Thymus (tissue), 11 donors: Measurements from ENCODE around the gene MGST3. TPM values are rescaled to one million over a fixed set of nuclear protein-coding genes. Genes with fewer than 3 reads are reported as not detected.
A peak's percentile ranks its signal among the peaks of the same experiment; 100 is the strongest.
"Not testable (repeated sequence)": the region's sequence is repeated elsewhere in the genome, so short reads cannot be mapped to it uniquely, and the experiment has no call there.

Experiments used
- DNase-seq, 9 donors: peaks; one replicate each; pipeline ENCODE4 v3.0.0-alpha.2; 2013; ENCODE audit warnings: low spot score in 9 of 9, low read depth in 6 of 9, missing footprints in 1 of 9
- H3K27ac ChIP-seq, 2 donors: one replicate each; pipeline ENCODE4 v1.5.1; 2013; ENCODE audit warnings: control low read depth in 1 of 2, low read depth in 1 of 2, low read length in 1 of 2, mild to moderate bottlenecking in 1 of 2, moderate library complexity in 1 of 2
- H3K27me3 ChIP-seq, 2 donors: one replicate each; pipeline ENCODE4 v1.5.1; 2013; ENCODE audit warnings: low read length in 1 of 2; ENCODE audit not compliant: control insufficient read depth in 2 of 2, insufficient read depth in 1 of 2
- H3K36me3 ChIP-seq, 2 donors: one replicate each; pipeline ENCODE4 v1.5.1; 2013; ENCODE audit warnings: low read length in 1 of 2, mild to moderate bottlenecking in 1 of 2, moderate library complexity in 1 of 2; ENCODE audit not compliant: control insufficient read depth in 2 of 2, insufficient read depth in 2 of 2
- H3K4me1 ChIP-seq, 2 donors: one replicate each; pipeline ENCODE4 v1.5.1; 2013; ENCODE audit warnings: low read length in 2 of 2; ENCODE audit not compliant: control insufficient read depth in 2 of 2, insufficient read depth in 2 of 2
- H3K4me3 ChIP-seq, 2 donors: one replicate each; pipeline ENCODE4 v1.5.1; 2013; ENCODE audit warnings: low read length in 2 of 2, control low read depth in 1 of 2, mild to moderate bottlenecking in 1 of 2
- H3K9me3 ChIP-seq, 2 donors: one replicate each; pipeline ENCODE4 v1.5.1; 2013; ENCODE audit warnings: low read length in 1 of 2, mild to moderate bottlenecking in 1 of 2; ENCODE audit not compliant: control insufficient read depth in 2 of 2, insufficient read depth in 1 of 2
- WGBS: extraction: QIAGEN DNeasy Blood & Tissue Kit; methylation state at CpG from one replicate; pipeline ENCODE4 v1.1.7; 2013; 5-methylcytosine and 5-hydroxymethylcytosine counted together
- polyA plus RNA-seq: library from polyadenylated mRNA; stranded (reverse); fragments of 200-250 nt; gene quantifications from one replicate; pipeline ENCODE4 v1.2.3, GENCODE V29; 2013
- total RNA-seq: library from RNA; stranded (reverse); fragments of 120-200 nt; gene quantifications from one replicate; pipeline ENCODE4 v1.2.4, GENCODE V29; 2013
- donor health status: healthy.

Gene MGST3
- total and polyA plus RNA-seq, 2 donors, result 52.7 to 107 TPM

DNA sequence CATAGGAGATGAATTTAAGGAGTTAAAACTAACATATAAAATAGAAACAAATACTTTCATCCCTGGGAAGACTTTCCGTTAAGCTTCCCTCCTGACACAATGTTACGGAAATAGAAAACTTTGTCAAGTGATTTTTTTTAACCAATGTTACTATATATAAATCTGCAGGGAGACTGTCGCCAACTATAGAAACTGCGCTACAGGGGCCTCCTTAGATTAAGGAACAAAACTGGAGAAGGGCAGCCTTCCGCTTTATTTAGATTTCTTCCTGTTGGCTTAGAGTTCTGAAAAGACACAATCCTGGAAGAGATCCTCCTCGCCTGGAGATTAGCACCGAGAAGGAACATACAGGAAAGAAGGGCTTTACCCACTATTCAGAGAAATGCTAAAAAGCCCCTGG lies 1.5 kb downstream of the MGST3 start:
- WGBS, result 75% methylated on average over 7 of the region's 7 CpGs
- Histone ChIP-seq H3K27me3 (peaks cover 4 to 38% of the 10 kb centered on the region in 2 donors), H3K9me3 (peaks cover 0 to 3% of the 10 kb centered on the region in 2 donors), H3K27ac (peak overlapping the region in 1 of 2 donors; percentile 55), H3K36me3 (no peaks in the 10 kb centered on the region), H3K4me3 (no peak overlapping the region), H3K4me1 (peaks cover 8 to 18% of the 10 kb centered on the region in 2 donors)
- no peak for DNase-seq

DNA sequence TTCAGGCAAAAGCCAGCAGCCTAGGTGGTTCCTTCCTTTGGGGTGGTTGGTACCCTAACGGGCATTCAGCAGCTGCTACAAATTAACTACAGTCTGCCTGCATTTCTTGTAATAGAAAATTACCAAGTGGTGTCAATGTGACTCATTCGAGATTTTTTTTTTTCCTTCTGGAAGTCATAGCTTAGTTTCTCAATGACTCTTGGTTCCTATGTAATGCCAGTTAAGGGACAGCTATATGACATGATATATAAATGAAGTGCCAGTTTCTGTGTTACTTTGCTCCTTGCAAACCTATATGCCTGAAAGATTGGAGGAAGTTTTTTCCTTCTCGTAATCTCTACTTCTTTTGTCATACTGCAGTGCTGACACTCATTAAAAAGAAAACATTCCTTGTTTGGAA lies 2.6 kb downstream of the MGST3 start:
- Histone ChIP-seq H3K9me3 (peaks cover 0 to 3% of the 10 kb centered on the region in 2 donors), H3K36me3 (no peaks in the 10 kb centered on the region), H3K4me3 (no peak overlapping the region), H3K27me3 (peaks cover 4 to 38% of the 10 kb centered on the region in 2 donors), H3K4me1 (peaks cover 8 to 18% of the 10 kb centered on the region in 2 donors), H3K27ac (no peak overlapping the region)
- 91% methylated on average over 3 of the region's 3 CpGs for WGBS
- DNase-seq, result no peak

- Histone ChIP-seq H3K9me3 (peaks cover 0 to 3% of the 10 kb centered on the region in 2 donors), H3K4me3 (no peak overlapping the region), H3K27me3 (peaks cover 2 to 36% of the 10 kb centered on the region in 2 donors), H3K4me1 (peaks cover 8 to 18% of the 10 kb centered on the region in 2 donors), H3K36me3 (no peaks in the 10 kb centered on the region), H3K27ac (no peak overlapping the region)
- DNase-seq, result no peak
- WGBS, result 95% methylated on average over 6 of the region's 6 CpGs
These were observed 3.3 kb downstream of the MGST3 start for GRCh38 chr1:165634154-165634921.

- H3K27me3 ChIP-seq, result peaks cover 2 to 29% of the 10 kb centered on the region in 2 donors
- H3K4me3 ChIP-seq, result no peak overlapping the region
- no peak for DNase-seq
- 93% methylated on average over 2 of the region's 2 CpGs for WGBS
- no peak overlapping the region for H3K27ac ChIP-seq
- no peaks in the 10 kb centered on the region for H3K36me3 ChIP-seq
- H3K4me1 ChIP-seq, result peaks cover 5 to 15% of the 10 kb centered on the region in 2 donors
- peaks cover 0 to 3% of the 10 kb centered on the region in 2 donors for H3K9me3 ChIP-seq
These were observed 4.3 kb downstream of the MGST3 start for GRCh38 chr1:165635329-165635728.

DNA sequence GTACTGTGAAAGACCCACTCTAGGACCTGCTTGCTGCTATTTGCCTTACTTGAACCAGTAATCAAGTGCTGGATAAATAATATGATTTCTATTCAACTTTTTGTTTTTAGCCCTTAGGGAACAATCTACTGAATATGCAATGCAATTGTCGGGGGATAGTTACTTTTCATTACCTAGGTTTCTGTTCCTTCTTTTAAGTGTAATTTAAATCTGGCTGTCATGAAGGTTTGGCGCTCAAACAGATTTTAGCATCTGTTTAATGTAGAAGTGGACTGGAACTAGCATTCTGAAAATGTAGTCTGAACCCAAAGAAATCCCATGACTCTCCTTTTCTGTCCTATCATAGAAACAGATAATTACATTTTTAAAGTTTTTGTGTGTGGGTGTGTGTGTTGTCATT lies 4.8 kb downstream of the MGST3 start:
- H3K4me1 ChIP-seq, result peaks cover 5 to 10% of the 10 kb centered on the region in 2 donors
- H3K9me3 ChIP-seq, result peaks cover 0 to 3% of the 10 kb centered on the region in 2 donors
- DNase-seq, result no peak
- H3K36me3 ChIP-seq, result no peaks in the 10 kb centered on the region
- H3K27ac ChIP-seq, result no peak overlapping the region
- peaks cover 2 to 24% of the 10 kb centered on the region in 2 donors for H3K27me3 ChIP-seq
- no peak overlapping the region for H3K4me3 ChIP-seq
- WGBS, result 50% methylated on average over 2 of the region's 2 CpGs

DNA sequence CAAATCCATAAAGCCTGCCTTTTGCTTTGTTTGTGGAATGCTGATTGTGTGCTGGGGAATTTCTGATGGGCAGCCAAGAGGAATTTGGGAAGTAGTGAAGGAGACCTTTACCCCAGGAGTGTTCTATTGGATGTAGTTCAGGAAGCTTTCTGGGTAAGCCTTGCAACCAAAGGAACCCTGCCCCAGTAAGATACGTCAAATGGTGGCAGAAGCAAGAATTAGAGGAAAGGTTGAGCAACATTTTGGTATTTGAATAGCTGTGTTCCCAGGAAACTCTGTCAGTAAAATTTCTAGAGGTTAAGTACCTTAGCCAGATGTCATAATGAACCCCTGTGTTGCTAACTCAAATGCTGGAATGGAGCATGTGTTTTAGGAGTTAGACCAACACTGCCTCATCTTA lies 6.4 kb downstream of the MGST3 start:
- H3K27ac ChIP-seq, result no peak overlapping the region

DNA sequence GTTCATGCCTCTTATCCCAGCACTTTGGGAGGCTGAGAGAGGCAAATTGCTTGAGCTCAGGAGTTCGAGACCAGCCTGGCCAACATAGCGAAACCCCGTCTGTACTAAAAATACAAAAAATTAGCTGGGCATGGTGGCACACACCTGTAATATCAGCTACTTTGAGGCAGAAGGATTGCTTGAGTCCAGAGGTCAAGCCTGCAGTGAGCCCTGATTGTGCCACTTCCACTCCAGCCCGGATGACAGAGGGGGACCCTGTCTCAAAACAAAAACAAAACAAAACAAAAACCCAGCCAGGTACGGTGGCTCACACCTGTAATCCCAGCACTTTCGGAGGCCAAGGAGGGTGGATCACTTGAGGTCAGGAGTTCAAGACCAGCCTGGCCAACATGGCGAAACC lies 7.2 kb downstream of the MGST3 start:
- H3K4me1 ChIP-seq, H3K4me3 ChIP-seq, H3K9me3 ChIP-seq, DNase-seq, H3K36me3 ChIP-seq, H3K27ac ChIP-seq, H3K27me3 ChIP-seq: not testable (repeated sequence)
- WGBS, result 97% methylated on average over 7 of the region's 7 CpGs

More for the DNA sequence above, 6.4 kb downstream of the MGST3 start:
- 97% methylated on average over 1 of the region's 1 CpG for WGBS
- H3K36me3 ChIP-seq, result no peaks in the 10 kb centered on the region
- no peaks in the 10 kb centered on the region for H3K9me3 ChIP-seq
- no peak overlapping the region for H3K4me3 ChIP-seq
- no peak for DNase-seq
- H3K27me3 ChIP-seq, result peaks cover 2 to 9% of the 10 kb centered on the region in 2 donors
- H3K4me1 ChIP-seq, result no peaks in the 10 kb centered on the region

GRCh38 chr1:165639821-165640623 lies 9.0 kb downstream of the MGST3 start:
- DNase-seq, result no peak
- H3K4me3 ChIP-seq, result no peak overlapping the region
- 100% methylated on average over 1 of the region's 1 CpG for WGBS
- no peaks in the 10 kb centered on the region for H3K9me3 ChIP-seq
- no peaks in the 10 kb centered on the region for H3K36me3 ChIP-seq
- no peaks in the 10 kb centered on the region for H3K4me1 ChIP-seq
- H3K27ac ChIP-seq, result no peak overlapping the region
- H3K27me3 ChIP-seq, result no peaks in the 10 kb centered on the region
